Inflammatory macrophage treated with lipopolysaccharide for 1 hour (primary cell): ENCODE measurements around the gene PRDM5.

Experiments used
- DNase-seq, 2 donors: peaks; one replicate each; pipeline ENCODE4 v3.0.0-alpha.2; 2020 to 2022

PRDM5 gene

GRCh38 chr4:120922381-120923206, at the start of gene PRDM5:
Gene PRDM5 (minus strand): TSS chr4:120922726. CDS start chr4:120922608, 118 bp downstream.
- no peak for DNase-seq

GRCh38 chr4:120971884-120972283, 49.4 kb upstream of the PRDM5 start:
- no peak for DNase-seq

GRCh38 chr4:120965938-120966337, 43.4 kb upstream of the PRDM5 start:
- DNase-seq = no peak

DNA sequence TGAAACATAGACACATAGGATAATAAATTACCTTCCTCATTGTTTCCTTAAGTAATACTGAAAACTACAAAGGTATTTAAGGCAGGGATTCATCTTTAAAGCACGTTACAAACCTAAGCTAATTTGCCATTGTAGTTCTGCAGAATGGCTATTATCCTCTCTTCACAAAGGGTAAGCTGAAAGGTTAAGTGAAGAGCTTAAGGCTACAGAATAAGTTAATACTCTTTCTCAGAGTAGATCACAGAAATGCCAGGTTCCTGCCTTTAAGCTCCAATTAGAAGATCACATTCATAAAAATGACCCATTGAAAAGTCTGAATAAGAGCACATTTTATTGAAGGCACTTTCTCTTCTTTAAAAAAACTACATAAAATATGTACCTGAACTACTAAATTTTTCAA, 42.1 kb upstream of the PRDM5 start:
- DNase-seq = no peak

DNA sequence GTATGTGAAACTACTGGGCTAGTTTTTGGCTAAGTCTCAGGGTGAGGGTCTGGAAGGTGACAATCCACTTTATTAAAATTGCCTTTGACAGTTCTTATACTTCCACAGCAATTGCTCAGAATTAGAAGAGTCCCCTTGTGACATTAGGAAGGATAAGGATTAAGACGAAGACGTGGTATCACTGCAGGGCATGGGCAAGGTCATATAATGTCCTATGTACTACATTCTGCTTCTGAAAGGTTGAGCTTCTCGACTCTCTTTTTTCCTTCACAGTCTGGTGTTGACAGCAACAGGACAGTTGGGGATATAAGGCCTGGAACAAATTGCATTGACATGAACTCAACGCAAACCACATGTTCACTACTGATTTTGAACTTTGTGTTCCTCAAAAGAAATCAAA, 40.9 kb upstream of the PRDM5 start:
- DNase-seq = no peak

GRCh38 chr4:120960656-120961267, 38.2 kb upstream of the PRDM5 start:
- DNase-seq = no peak

DNA sequence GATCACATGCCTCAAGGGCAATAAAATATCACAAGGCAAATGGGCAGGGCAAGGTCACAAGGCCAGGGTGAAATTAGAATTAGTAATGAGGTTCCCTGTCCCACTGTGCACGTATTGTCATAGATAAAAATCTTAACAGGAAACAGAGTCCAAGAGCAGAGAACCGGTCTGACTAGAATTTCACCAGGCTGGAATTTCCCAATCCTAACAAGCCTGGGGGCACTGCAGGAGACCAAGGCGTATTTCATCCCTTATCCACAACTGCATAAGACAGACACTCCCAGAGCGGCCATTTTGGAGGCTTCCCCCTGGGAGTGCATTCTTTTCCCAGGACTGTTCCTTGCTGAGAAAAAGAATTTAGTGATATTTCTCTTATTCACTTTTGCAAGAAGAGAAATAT, 25.9 kb upstream of the PRDM5 start:
- no peak for DNase-seq

DNA sequence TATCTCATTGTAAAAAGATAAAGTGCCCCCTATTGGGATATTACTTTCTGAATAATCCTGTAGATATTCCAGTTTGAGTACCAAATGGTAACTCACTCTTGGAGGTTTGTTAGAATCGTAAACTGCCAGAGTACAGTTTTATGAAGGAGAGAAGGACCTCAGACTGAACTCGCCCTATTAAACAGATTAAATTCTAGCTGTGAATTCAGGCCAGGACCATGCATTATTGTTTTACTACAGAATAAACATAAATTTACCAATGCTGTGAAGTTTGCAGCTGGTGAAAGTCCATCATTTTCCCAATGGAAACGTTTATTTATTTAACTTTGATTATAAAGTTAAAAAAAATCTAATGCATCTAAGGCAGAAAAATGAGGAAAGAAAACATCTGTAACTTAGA, 20.2 kb upstream of the PRDM5 start:
- no peak for DNase-seq

DNA sequence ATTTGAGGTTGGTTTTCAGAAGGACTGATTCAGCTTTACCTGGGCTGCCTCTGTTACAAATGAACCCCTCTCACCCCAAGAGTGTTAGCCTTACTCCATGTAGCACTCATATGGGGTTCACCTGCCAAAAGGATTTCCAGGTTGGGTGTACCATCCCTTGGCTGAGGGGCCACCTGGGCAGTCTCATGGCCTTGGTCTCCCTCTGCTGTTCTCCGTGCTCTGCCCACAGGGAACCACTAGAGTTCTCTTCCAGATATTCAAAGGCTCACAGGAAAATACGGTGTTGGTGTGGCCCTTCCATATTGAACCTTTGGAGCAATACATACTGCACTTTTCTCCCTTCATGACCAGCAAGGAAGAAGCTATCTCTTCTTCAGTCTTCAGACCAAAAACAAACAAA, 18.0 kb upstream of the PRDM5 start:
- DNase-seq = no peak

GRCh38 chr4:120939693-120940092, 17.2 kb upstream of the PRDM5 start:
- DNase-seq = no peak

GRCh38 chr4:120929847-120930246, 7.3 kb upstream of the PRDM5 start:
- DNase-seq = no peak

GRCh38 chr4:120927801-120928409, 5.4 kb upstream of the PRDM5 start:
- DNase-seq = no peak

GRCh38 chr4:120926358-120927025, 4.0 kb upstream of the PRDM5 start:
- no peak for DNase-seq

DNA sequence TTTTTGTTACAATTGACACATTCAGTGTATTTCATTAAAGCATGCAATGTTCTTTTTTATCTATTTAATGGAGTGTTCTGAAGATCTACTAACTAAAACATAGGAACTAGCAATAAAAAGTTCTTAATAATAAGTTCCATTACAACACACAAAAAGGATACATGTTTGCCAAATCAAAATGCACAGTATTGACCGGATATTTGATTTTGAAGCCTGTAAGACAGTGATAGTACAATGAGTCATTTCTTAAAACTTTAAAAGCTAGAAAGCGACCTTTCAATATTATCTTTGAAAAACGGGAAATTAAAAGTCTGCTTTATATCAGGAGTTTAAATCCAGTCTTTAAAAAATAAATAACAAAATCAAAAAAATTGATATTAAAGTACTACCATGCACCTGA, 2.4 kb upstream of the PRDM5 start:
- no peak for DNase-seq

- DNase-seq = no peak
Measured at GRCh38 chr4:120923207-120923522, 639 bp upstream of the PRDM5 start.

GRCh38 chr4:120921456-120922380, 808 bp downstream of the PRDM5 start:
- DNase-seq = peak; percentile 8 to 26

DNA sequence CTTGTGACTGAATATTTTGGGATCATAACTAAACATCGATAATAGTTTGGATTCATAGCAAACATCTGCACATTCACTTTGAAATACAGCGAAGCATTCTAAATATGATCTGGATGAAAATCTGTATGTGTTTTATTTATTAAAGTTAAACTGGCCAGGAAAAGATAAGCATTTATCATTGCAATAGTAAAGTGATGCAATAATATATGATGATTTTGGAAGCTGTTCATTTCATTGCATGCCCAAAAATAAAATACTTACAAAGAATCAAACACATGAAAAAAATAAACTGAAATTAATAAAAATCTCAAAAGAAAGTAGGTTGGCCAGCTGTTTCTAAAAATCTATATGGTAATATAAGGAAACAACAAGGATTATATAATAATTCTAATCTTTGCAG, 1.9 kb downstream of the PRDM5 start:
- no peak for DNase-seq

DNA sequence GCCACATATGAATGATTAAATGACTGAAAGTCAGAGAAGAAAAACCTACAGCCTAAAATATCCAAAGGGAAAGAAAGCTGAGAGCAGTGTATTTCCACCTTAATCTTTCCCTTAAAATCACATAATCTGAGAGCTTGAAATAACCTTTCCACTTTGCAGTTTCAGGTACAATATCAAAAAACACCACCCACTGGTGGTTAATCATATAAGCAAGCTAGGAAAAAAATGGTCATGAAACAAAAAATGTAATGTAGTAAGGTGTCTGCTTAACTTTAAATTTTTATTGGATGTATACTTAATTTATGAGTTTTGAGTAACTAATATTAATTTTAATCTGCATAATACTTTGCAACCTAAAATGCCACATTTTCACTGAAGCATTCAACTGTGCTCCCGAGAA, 3.2 kb downstream of the PRDM5 start:
- DNase-seq = no peak

DNA sequence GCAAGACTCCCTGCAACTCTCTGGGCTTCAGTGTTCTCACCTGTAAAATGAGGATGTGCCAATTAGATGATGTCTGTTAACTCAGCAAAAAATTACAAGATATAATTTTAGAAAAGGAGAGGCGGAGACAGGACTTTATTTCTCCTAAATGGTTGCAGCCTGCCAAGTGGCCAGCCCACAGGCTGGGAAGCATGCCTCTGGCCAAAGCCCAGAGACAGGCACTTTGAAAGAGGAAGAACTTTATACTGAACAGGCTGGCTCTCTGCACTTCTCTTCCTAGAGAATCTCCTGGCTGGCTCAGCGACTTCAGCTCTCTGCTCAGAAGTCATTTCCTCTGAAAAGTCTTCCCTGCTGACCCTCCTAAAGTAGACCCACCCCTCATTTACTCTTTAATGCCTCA, 3.7 kb downstream of the PRDM5 start:
- DNase-seq = no peak

DNA sequence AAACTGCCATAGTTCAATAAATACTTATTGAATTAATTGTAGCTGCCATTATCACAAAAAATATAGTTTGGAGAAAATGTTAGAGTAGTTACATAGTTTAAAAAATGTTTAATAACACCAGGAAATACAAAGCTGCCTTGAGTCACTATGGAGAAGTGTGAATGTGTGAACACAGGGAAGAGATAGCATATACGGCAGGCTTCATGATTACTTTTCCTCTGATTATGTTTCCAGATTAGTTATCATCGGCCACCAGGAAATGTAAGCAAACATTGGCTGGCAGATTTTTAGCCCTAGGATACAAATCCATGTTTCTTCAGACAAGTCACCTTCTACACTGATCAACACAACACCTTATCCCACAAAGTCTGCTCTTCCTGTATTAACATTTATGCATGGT, 4.4 kb downstream of the PRDM5 start:
- no peak for DNase-seq

DNA sequence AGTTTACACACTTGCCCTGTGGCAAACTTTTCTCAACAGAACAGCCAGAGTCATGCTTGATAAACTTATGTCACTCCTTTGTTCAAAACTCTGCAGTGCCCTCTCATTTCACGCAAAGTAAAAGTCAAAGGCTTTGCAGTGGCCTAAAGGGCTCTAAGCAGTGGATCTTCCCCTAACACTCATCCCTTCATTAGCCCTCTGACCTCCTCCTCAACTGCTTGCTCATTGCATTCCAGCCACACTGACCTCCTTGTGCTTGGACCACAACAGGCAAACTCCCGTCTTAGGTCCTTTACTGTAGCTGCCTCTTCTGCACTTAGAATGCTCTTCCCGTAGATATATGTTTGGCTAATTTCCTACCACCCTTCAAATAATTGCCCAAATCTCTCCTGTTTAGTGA, 5.6 kb downstream of the PRDM5 start:
- DNase-seq = no peak

- DNase-seq = no peak
Measured at GRCh38 chr4:120915336-120915735, 7.2 kb downstream of the PRDM5 start.

DNA sequence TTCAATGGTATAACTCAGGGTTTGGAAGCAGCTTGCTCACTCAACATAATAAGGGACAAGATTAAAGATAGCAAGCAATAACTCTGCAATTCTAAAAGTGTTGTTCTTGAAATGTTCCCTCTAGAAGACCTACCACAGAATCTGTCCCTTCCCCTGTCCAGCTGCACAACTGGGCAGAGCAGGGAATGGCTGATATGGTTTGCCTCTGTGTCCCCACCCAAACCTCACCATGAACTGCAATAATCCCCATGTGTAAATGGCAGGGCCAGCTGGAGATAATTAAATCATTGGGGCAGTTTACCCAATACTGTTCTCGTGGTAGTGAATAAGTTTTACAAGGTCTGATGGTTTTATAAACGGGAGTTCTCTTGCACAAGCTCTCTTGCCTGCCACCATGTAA, 19.1 kb downstream of the PRDM5 start:
- no peak for DNase-seq
